HS-27A (cell line): ENCODE results near the gene MYO5B.
A peak's percentile ranks its signal among the peaks of the same experiment; 100 is the strongest.
"Not testable (repeated sequence)": the region's sequence is repeated elsewhere in the genome, so short reads cannot be mapped to it uniquely, and the experiment has no call there.

Experiments
- DNase-seq: peaks from one replicate; pipeline ENCODE4 v3.0.0-alpha.2; 2012; ENCODE audit warnings: low read depth, missing footprints

The MYO5B gene

GRCh38 chr18:50194631-50195532 lies at the start of gene MYO5B:
MYO5B (minus strand) TSS chr18:50195147; CDS start chr18:50194793, 354 bp downstream.
- DNase-seq = no peak

GRCh38 chr18:50241768-50242167 lies 46.8 kb upstream of the MYO5B start:
- DNase-seq = not testable (repeated sequence)

DNA sequence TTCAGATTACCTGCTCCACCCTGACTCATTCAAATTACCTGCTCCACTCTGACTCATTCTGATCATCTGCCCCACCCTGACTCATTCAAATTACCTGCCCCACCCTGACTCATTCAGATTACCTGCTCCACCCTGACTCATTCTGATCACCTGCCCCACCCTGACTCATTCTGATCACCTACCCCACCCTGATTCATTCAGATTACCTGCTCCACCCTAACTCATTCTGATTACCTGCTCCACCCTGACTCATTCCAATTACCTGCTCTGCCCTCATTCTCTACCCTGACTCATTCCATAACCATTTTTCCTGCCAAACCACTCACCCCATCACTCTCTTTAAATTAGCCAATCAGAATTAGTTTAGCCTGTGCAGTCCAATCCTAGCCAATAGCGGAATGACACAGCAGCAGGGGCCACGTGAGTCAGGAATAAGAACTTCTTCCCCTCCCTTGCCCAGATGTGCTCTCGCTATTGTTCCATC lies 45.2 kb upstream of the MYO5B start:
- no peak for DNase-seq

DNA sequence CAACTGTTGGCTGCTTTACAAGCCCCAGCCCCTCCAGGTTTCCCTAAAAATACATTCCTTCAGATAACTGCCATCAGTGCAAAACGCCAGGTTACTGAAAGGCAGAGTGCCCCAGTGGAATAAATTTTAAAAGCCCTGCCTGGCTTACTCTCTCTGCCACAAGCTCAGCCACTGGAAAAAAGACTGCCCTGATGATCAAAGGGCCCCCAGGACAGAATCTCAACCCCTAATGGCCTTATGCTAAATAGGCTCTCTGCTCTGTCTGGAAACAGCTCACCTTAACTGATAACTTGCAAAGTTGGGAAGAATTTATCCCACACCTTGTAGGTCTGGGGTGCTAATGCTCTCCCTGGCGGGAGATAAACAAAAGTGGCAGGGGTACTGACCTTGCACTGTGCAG lies 37.5 kb upstream of the MYO5B start:
- no peak for DNase-seq

DNA sequence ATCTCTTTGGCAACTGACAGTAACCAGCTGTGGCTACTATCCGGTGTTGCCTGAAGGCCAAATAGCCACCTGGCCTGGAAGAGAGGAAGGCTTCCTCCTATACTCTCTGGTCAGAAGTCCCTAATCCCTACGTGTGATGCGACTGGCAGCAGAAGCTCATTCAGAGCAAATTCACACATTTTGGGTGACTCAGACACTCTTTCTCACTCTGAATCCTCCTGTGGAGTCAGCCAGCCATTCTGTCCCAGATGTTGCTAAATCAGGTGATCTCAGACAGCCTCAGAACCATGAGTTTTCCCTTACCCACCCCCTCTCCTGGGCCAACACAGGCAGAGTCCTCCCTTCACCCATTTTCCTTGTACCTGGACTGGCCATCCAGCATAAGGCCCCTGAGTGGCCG lies 36.7 kb upstream of the MYO5B start:
- no peak for DNase-seq

GRCh38 chr18:50220249-50220648 lies 25.3 kb upstream of the MYO5B start:
- not testable (repeated sequence) for DNase-seq

GRCh38 chr18:50218432-50219197 lies 23.7 kb upstream of the MYO5B start:
- DNase-seq = no peak

DNA sequence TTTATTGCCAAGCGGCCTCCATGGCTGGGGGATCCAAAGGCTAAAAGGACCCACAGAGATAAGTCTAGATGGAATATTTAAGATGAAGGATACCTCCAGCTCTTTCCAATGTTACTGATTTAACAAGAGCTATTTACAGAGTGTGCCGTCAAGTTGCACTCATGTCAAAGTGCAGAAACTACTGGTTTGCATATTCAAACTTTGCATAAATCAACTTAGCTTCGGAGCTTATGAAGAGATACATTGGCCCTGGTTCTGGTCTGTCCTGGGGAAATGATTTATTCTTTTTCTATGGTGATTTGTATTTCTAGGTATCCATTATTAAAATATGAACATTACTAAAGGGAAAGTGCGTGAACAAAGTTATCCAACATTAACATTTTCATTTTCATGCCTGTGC lies 14.4 kb upstream of the MYO5B start:
- DNase-seq = no peak

GRCh38 chr18:50207722-50208121 lies 12.8 kb upstream of the MYO5B start:
- no peak for DNase-seq

DNA sequence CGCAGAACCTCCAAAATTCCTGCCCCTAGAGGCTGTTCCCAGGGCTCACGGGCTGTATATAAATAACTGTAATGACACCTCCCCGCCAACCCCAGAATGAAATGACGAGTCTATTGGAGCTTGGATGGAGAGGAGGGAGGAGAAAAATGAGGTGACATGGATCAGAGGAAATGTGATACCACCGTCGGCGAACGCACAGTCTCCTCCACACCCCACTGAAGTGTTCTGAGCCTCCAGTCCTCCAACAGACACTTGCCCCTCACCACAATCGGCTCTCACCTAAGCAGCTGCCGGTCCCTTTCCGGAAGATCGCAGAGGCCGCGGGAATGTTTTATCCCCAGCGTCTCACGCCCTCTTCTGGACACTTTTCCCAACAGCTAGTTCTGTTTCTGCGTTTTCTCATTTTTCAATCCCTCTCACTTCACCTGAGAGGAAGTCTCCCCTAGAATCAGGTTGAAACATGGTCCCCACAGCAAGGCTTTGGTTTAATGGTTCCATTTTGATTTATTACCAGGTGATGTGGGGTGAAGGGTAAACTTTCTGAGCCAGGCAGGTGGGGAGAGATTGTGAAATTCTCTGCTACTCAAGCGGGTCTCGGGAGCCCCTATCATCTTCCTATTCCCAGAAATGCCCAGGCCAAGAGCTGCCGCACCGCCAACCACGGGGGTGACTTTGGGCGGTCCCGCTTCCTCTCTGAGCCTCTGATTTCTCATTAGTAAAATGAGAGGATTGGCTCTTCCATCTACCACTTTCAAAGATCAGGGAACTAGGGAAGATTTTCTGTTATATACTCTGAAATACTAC lies 9.1 kb upstream of the MYO5B start:
- peak; percentile 7 for DNase-seq

DNA sequence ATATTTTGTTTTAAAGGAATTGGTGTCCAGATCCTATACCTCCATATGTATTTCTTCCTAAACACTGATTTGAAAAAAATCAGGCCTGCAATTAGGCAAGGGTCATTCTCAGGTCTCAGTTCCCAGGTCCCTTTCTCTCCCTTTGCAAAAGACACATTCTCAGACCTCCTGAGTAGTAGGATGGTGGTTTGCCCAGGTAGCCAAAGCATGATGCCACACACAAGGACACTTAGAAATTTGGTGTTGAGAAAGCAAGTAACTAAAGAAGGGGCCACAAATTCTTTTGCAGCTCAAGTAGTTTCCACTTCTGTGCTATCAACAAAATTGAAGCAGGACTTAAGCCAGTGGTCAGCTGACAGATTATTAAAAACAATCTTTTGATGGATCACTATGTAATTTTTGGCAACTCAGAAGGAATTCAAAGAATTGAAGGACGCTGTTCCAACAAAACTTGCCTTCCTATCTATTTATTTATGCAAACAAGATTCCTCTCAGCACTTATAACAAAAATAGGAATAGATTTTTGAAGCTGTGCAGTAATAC lies 6.6 kb upstream of the MYO5B start:
- DNase-seq = no peak

GRCh38 chr18:50199921-50200320 lies 5.0 kb upstream of the MYO5B start:
- no peak for DNase-seq

DNA sequence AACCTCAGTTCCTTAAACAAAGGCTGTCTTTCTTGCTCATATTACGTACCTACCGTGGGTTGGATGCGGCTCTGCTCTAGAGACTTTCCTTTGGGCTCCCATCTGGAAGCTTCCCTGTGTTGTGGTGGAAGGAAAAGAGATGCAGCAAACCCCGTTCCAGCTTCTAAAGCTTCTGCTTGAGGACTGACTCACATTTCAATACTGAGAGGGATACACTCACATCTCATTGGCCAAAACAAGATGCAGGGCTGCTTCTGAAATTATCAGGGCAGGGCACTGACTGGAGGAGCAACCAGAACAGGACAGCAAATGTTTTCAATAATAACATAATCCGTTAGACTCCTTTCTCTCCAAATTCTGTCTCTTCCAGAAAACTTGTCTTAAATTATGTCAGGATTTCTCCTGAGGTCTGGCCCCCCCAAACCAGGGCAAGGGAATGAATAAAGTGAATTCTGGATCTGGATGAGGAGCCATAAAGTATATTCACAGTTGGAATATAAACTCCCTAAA lies 4.5 kb upstream of the MYO5B start:
- no peak for DNase-seq

DNA sequence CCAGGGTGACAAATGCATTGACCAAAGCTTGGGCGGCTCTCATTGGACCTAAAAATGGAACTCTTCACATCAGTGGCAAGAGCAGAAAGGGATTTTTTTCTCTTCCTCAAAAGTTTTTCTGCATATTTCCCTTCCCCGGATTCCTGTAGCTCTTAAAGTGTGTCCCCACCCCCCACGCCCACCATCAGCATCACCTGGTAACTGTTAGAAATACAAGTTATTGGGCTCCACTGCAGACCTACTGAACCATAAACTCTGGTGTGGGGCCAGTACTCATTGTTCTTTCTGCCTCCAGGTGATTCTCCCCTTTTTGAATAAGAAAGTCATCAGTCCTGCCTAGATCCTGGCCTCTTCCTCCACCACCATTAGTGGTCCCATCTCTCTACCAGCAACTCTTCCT lies 1.3 kb upstream of the MYO5B start:
- no peak for DNase-seq

GRCh38 chr18:50195689-50196088 lies 742 bp upstream of the MYO5B start:
- no peak for DNase-seq

GRCh38 chr18:50193796-50194630 lies 934 bp downstream of the MYO5B start:
- no peak for DNase-seq

- no peak for DNase-seq
These were observed 1.8 kb downstream of the MYO5B start for GRCh38 chr18:50192995-50193795.

GRCh38 chr18:50190926-50191325 lies 4.0 kb downstream of the MYO5B start:
- DNase-seq = no peak

- DNase-seq = no peak
These were observed 4.7 kb downstream of the MYO5B start for GRCh38 chr18:50190236-50190635.

DNA sequence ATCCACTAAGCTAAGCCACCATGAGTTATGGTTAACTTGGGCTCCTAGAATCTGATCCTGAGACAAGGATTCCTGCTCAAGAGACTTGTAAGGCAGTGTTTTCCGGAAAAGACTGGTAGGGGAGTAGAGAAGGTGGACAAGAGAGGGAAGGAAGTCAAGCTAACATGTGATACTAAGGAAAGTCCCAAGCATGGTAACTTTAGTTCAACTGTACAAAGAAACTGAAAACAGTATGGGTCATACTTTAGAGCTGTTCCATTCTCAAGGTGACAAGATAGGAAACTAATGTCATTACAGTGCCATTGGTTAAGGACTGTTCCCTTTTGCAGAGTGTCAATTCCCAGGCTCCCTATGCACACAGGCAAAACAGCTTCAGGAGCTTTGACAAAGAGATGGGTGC lies 5.8 kb downstream of the MYO5B start:
- DNase-seq = no peak
